Skin epidermis (tissue), 12 donors: ENCODE data around the gene CUL3.

Source experiments
- H3K27ac ChIP-seq, 21 experiments: fragments of 200-600 bp; sonication (generic) in 11 of 21; one replicate each; pipeline ENCODE4 v1.5.0; 2020; ENCODE audit warnings: mild to moderate bottlenecking in 3 of 21, inconsistent platforms in 2 of 21, moderate library complexity in 2 of 21
- H3K4me3 ChIP-seq, 7 experiments: fragments of 200-600 bp; sonication (generic) in 2 of 7; one replicate each; pipeline ENCODE4 v1.5.0; 2020; ENCODE audit warnings: inconsistent platforms in 2 of 7, mild to moderate bottlenecking in 2 of 7, moderate library complexity in 1 of 7

CUL3 gene

GRCh38 chr2:224438726-224439125 lies 146.4 kb downstream of the CUL3 start:
- H3K27ac ChIP-seq: peak overlapping the region in 4 of 21 experiments; percentile 10 to 74 (median 31)
- no peak overlapping the region for H3K4me3 ChIP-seq

- Histone ChIP-seq H3K4me3 (no peak overlapping the region), H3K27ac (peak overlapping the region in 3 of 21 experiments; percentile 11 to 68 (median 36))
Measured at GRCh38 chr2:224436634-224437033, 148.5 kb downstream of the CUL3 start.

GRCh38 chr2:224434618-224435017 lies 150.5 kb downstream of the CUL3 start:
- no peak overlapping the region for H3K27ac ChIP-seq
- H3K4me3 ChIP-seq: no peak overlapping the region

- Histone ChIP-seq H3K27ac (peak overlapping the region in 1 of 21 experiments; percentile 58), H3K4me3 (no peak overlapping the region)
Measured at GRCh38 chr2:224433442-224433841, 151.7 kb downstream of the CUL3 start.

GRCh38 chr2:224432003-224432579 lies 153.1 kb downstream of the CUL3 start:
- Histone ChIP-seq H3K4me3 (no peak overlapping the region), H3K27ac (no peak overlapping the region)

GRCh38 chr2:224429441-224429810 lies 155.7 kb downstream of the CUL3 start:
- Histone ChIP-seq H3K4me3 (no peak overlapping the region), H3K27ac (no peak overlapping the region)

- H3K4me3 ChIP-seq: no peak overlapping the region
- H3K27ac ChIP-seq: no peak overlapping the region
Measured at GRCh38 chr2:224428787-224429440, 156.2 kb downstream of the CUL3 start.

GRCh38 chr2:224427471-224427870 lies 157.7 kb downstream of the CUL3 start:
- H3K27ac ChIP-seq: no peak overlapping the region
- H3K4me3 ChIP-seq: no peak overlapping the region

GRCh38 chr2:224426656-224427055 lies 158.5 kb downstream of the CUL3 start:
- no peak overlapping the region for H3K27ac ChIP-seq

GRCh38 chr2:224421065-224421464 lies 164.1 kb downstream of the CUL3 start:
- no peak overlapping the region for H3K4me3 ChIP-seq

More at GRCh38 chr2:224426656-224427055, 158.5 kb downstream of the CUL3 start:
- H3K4me3 ChIP-seq: no peak overlapping the region

More at GRCh38 chr2:224421065-224421464, 164.1 kb downstream of the CUL3 start:
- H3K27ac ChIP-seq: no peak overlapping the region
